ENCODE data around the gene GRM1.

GRM1 gene

DNA sequence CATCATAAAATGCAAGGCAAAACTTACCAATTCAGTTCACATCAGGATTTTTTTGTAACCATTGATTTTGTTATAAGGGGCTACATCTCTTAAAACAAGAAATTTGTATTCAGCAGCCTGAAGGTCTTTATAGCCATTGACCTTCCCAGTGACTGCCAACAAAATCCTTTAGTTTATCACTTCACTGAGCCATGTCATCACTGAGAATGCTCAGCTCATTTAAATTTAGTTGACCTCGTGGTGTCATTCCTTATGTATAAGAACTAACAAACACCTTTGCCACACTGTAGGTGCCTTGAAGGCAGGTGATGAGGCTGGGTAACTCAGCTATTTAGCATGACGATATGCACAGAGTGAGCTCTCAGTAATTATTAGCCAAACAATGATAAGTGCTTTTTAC is 77.7 kb downstream of the GRM1 start:
- no peak for DNase-seq (ENCODE audit: low spot score)
- in situ Hi-C loops (cut with MboI; ENCODE audit: low pct_unique_long_range_greater_than_20kb, low sequenced_read_pairs, unreplicated experiment): no loop called here
- TF ChIP-seq, protein P1, sequence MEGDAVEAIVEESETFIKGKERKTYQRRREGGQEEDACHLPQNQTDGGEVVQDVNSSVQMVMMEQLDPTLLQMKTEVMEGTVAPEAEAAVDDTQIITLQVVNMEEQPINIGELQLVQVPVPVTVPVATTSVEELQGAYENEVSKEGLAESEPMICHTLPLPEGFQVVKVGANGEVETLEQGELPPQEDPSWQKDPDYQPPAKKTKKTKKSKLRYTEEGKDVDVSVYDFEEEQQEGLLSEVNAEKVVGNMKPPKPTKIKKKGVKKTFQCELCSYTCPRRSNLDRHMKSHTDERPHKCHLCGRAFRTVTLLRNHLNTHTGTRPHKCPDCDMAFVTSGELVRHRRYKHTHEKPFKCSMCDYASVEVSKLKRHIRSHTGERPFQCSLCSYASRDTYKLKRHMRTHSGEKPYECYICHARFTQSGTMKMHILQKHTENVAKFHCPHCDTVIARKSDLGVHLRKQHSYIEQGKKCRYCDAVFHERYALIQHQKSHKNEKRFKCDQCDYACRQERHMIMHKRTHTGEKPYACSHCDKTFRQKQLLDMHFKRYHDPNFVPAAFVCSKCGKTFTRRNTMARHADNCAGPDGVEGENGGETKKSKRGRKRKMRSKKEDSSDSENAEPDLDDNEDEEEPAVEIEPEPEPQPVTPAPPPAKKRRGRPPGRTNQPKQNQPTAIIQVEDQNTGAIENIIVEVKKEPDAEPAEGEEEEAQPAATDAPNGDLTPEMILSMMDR (IDR thresholded peaks at IDR 0.05; ENCODE audit: extremely low read depth, insufficient read depth, missing control alignments): no peak

DNA sequence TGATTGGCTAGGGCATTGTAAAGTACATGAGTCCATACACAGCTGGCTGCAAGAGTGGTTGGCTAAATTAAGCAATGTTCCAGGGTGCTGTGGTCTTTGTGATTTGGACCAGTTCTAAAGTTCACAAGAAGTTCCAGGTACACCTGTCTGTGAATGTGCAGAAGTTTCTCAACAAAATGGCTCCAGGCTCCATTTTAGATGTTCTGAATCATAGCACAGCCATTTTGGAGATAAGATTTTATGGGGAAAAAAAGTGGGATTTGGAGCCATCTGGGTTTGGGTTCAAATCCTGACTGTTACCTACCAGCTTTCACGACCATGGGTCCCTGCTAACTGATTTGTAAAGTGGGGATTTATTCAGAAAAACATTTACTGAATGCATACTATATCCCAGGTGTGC is 82.1 kb downstream of the GRM1 start:
- in situ Hi-C loops (cut with MboI; ENCODE audit: low pct_unique_long_range_greater_than_20kb, low sequenced_read_pairs, unreplicated experiment): no loop called here
- TF ChIP-seq, protein P1 (IDR thresholded peaks at IDR 0.05; ENCODE audit: extremely low read depth, insufficient read depth, missing control alignments): no peak

DNA sequence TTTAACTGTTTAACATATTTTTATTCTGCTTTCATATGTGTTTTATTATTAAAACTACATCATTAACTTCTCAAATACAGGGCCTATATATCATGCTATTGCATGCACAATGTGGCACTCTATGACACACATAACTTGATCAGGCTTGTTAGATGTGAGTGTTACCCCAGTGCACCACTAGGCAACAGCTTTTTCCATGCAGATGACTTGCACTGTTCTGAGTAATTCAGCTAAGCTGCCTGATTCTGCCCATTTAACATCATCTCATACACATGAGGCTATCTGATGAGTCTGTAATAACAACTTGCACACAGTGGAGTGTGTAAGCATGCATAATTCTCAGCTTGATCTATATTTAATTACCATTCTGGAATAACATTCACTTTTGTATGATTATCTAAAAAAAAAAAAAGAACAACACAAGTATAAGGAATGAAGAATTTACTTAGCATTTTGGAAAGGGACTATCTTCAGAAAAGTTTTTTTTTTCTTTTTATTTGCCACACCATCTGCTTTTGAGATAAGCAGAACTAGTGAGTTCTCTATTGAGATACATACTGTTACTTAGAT is 83.1 kb downstream of the GRM1 start:
- no peak for DNase-seq (ENCODE audit: low spot score)
- in situ Hi-C loops (cut with MboI; ENCODE audit: low pct_unique_long_range_greater_than_20kb, low sequenced_read_pairs, unreplicated experiment): no loop called here
- TF ChIP-seq, protein P1 (IDR thresholded peaks at IDR 0.05; ENCODE audit: extremely low read depth, insufficient read depth, missing control alignments): no peak

More for the DNA sequence above, 82.1 kb downstream of the GRM1 start:
- no peak for DNase-seq (ENCODE audit: low spot score)

DNA sequence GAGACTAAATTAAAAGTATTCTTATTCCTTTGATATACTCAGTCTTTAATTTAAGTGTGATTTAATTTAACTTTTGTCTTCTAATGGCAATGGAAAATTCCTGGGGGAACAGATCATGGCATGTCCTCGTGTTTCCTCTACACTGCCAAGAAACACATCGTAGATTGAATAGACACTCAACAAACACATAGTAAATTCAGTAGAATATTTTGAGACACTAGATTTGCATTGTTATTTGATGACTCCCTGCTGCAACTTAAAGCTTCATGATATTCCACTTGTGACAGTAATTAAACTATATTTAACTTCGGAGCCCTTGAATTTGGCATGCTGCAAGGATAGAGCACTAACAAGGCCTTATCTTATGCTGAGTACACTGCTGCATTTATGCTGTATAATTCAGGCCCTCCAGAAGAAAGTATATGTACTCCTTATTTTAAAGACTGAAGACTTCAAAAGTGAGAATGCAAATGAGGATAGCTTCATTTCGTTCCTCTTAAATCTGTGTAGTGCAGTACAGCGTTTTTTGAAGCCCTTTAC is 84.3 kb downstream of the GRM1 start:
- in situ Hi-C loops (cut with MboI; ENCODE audit: low pct_unique_long_range_greater_than_20kb, low sequenced_read_pairs, unreplicated experiment): no loop called here
- TF ChIP-seq, protein P1 (IDR thresholded peaks at IDR 0.05; ENCODE audit: extremely low read depth, insufficient read depth, missing control alignments): no peak
- no peak for DNase-seq (ENCODE audit: low spot score)

DNA sequence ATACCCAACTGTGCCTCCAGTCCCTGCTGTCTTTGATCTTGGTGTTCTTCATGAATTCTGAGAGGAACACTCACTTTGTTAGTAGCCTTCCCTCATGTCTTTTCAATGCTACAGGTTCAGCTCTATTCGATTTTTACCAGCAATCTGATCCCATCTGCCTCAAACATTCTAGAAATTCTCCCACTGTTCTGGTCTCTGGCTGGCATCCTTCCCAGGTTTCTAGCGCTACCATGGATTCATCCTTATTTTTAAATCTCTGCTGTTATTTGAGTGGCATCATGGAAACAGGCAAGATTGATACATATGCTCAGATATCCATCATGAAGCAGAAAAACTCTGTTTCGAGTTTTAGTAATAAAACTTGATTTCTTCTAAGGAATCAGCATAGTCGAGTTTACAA is 94.8 kb downstream of the GRM1 start:
- no peak for DNase-seq (ENCODE audit: low spot score)
- in situ Hi-C loops (cut with MboI; ENCODE audit: low pct_unique_long_range_greater_than_20kb, low sequenced_read_pairs, unreplicated experiment): no loop called here
- TF ChIP-seq, protein P1 (IDR thresholded peaks at IDR 0.05; ENCODE audit: extremely low read depth, insufficient read depth, missing control alignments): no peak

DNA sequence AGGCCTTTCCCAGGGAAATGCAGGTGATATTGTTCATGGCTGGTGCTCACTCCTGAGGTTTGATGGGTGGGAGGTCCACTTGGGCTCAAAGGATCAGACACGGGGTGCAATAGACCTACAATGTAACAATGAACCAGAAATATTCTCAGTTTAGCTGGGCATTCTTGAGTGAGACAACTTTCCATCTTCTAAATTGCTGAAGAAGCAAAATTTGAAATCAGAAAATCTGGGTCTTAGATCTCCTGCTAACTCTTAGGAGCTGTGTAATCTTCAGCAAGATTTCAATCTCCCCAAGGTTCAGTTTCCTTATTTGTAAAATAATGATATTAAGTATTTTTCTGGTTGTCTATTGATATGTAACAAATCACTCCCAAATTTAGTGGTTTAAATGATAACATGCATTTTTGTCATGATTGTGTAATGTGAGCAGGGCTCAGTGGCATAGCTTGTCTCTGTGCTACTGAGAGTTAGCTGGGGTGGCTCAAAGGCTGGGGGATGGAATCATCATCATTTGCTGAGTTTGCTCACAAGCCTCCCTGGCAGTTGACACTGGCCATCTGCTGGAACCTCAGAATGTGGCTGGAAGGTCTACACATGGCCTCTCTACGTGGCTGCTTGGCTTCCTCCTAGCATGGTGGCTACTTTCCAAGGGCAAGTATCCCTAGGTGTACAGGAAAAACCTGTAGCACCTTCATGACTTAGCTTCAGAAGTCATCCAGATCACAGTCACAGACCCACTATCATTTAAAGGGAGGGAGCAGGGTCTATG is 98.8 kb downstream of the GRM1 start:
- no peak for DNase-seq (ENCODE audit: low spot score)
- TF ChIP-seq, protein P1 (IDR thresholded peaks at IDR 0.05; ENCODE audit: extremely low read depth, insufficient read depth, missing control alignments): no peak
- in situ Hi-C loops (cut with MboI; ENCODE audit: low pct_unique_long_range_greater_than_20kb, low sequenced_read_pairs, unreplicated experiment): no loop called here
